HepG2 (cell line): ENCODE data around the gene MIEF1. TPM values are rescaled to one million over a fixed set of nuclear protein-coding genes. Genes with fewer than 3 reads are reported as not detected.

Source experiments
- AFF4 ChIP-seq: sonication (generic); formaldehyde crosslinking; IDR thresholded peaks from 2 replicates; pipeline ENCODE4 v1.4.0; 2020; ENCODE audit warnings: missing genetic modification reagents
- IKZF4 ChIP-seq: sonication (generic); formaldehyde crosslinking; IDR thresholded peaks from 2 replicates; pipeline ENCODE4 v1.5.1; 2020; ENCODE audit warnings: borderline replicate concordance, mild to moderate bottlenecking, low read depth, missing genetic modification reagents; ENCODE audit errors: not compliant biosample characterization
- KDM2A ChIP-seq: sonication (generic); formaldehyde crosslinking; IDR thresholded peaks from 2 replicates; pipeline ENCODE4 v1.4.0; 2020; ENCODE audit warnings: low read depth, missing genetic modification reagents, borderline replicate concordance
- KDM3A ChIP-seq: IDR thresholded peaks from 2 replicates; pipeline ENCODE4 v1.6.1; 2018; ENCODE audit warnings: low read depth, missing compliant biosample characterization
- POLR2G ChIP-seq: fragments of 200-400 bp; formaldehyde crosslinking; IDR thresholded peaks from 2 replicates; pipeline ENCODE4 v1.6.1; 2018; ENCODE audit warnings: mild to moderate bottlenecking, low read depth, low read length, moderate library complexity
- TEAD2 ChIP-seq: sonication (generic); formaldehyde crosslinking; IDR thresholded peaks from 2 replicates; pipeline ENCODE4 v1.9.0; 2021; ENCODE audit warnings: missing genetic modification reagents
- TERF1 ChIP-seq: sonication (generic); formaldehyde crosslinking; IDR thresholded peaks from 2 replicates; pipeline ENCODE4 v1.8.0; 2022; ENCODE audit warnings: mild to moderate bottlenecking, missing genetic modification reagents, moderate library complexity
- TFAP4 ChIP-seq: sonication (generic); IDR thresholded peaks from 2 replicates; pipeline ENCODE4 v1.6.1; 2016; ENCODE audit warnings: low read depth, borderline replicate concordance
- TIGD3 ChIP-seq: sonication (generic); formaldehyde crosslinking; IDR thresholded peaks from 2 replicates; pipeline ENCODE4 v1.5.1; 2020; ENCODE audit warnings: mild to moderate bottlenecking, missing genetic modification reagents, borderline replicate concordance
- ZBTB21 ChIP-seq: sonication (generic); formaldehyde crosslinking; IDR thresholded peaks from 2 replicates; pipeline ENCODE4 v1.4.0; 2020; ENCODE audit warnings: missing genetic modification reagents
- ZBTB26 ChIP-seq: IDR thresholded peaks from 2 replicates; pipeline ENCODE4 v1.6.1; 2016; ENCODE audit warnings: missing compliant biosample characterization, missing genetic modification reagents, borderline replicate concordance
- ZBTB44 ChIP-seq: sonication (generic); formaldehyde crosslinking; IDR thresholded peaks from 2 replicates; pipeline ENCODE4 v1.4.0; 2020; ENCODE audit warnings: missing genetic modification reagents
- ZFAT ChIP-seq: sonication (generic); formaldehyde crosslinking; conservative IDR thresholded peaks from 2 replicates; pipeline ENCODE4 v1.8.1; 2023; ENCODE audit warnings: missing genetic modification reagents, inconsistent platforms
- ZNF576 ChIP-seq: sonication (generic); formaldehyde crosslinking; IDR thresholded peaks from 2 replicates; pipeline ENCODE4 v1.4.0; 2020; ENCODE audit warnings: mild to moderate bottlenecking, missing genetic modification reagents
- ZNF577 ChIP-seq: sonication (generic); formaldehyde crosslinking; IDR thresholded peaks from 2 replicates; pipeline ENCODE4 v1.4.0; 2020; ENCODE audit warnings: mild to moderate bottlenecking, low read depth, missing genetic modification reagents, borderline replicate concordance
- ZSCAN29 ChIP-seq: sonication (generic); formaldehyde crosslinking; conservative IDR thresholded peaks from 2 replicates; pipeline ENCODE4 v1.4.0; 2020; ENCODE audit warnings: mild to moderate bottlenecking, missing genetic modification reagents
- polyA plus RNA-seq, 8 experiments: library from polyadenylated mRNA; depleted of rRNA in 3 of 8; stranded (reverse) in 7 of 8; unstranded in 1 of 8; fragments of >200 nt; fragmentation: Illumina TruSeq in 4 of 8; extraction: Trizol in 4 of 8; gene quantifications; 2 replicates each; pipeline versions ENCODE4 v1.2.1 to v1.2.3, GENCODE V29; 2011 to 2016; ENCODE audit warnings: low read depth in 4 of 8, missing spikeins in 1 of 8, mixed read lengths in 1 of 8; ENCODE audit not compliant: insufficient read depth in 1 of 8
- total RNA-seq, 5 experiments: library from RNA; depleted of rRNA; stranded (reverse); fragments of >200 nt; fragmentation: Illumina TruSeq; extraction: Trizol; gene quantifications; 2 replicates each; pipeline ENCODE4 v1.2.3, GENCODE V29; 2016; ENCODE audit warnings: low read depth in 1 of 5

MIEF1 gene
- total and polyA plus RNA-seq, 2 of the 13 experiments (the other 11 are each of a cell fraction or from before 2014, with no cell fraction given), result 21.7 to 34.8 TPM

GRCh38 chr22:39545386-39546365 lies 43.6 kb downstream of the MIEF1 start (continued):
- peak; percentile 53; the same call in 1 of the 2 replicates for TF ChIP-seq TIGD3 (CRISPR knock-in tag)
- peak; percentile 80; the same call in 1 of the 2 replicates for TF ChIP-seq TEAD2 (CRISPR knock-in tag)
- TF ChIP-seq KDM2A (CRISPR knock-in tag), result peak; percentile 89
- no peak for TF ChIP-seq ZNF577 (CRISPR knock-in tag)
- no peak for TF ChIP-seq AFF4 (CRISPR knock-in tag)
- peak; percentile 61 for TF ChIP-seq IKZF4 (CRISPR knock-in tag)
- TF ChIP-seq TFAP4, result no peak
- TF ChIP-seq ZBTB44 (CRISPR knock-in tag), result peak; percentile 94
- TF ChIP-seq ZBTB26 (CRISPR knock-in tag), result peak; percentile 88
- no peak for TF ChIP-seq ZNF576 (CRISPR knock-in tag)
- TF ChIP-seq ZFAT (CRISPR knock-in tag), result 0 out of 2 replicates have a peak, but pooled peaks have one; percentile 38
- no peak for TF ChIP-seq ZSCAN29 (CRISPR knock-in tag)
- TF ChIP-seq POLR2G, result no peak
- peak; percentile 41; the same call in 1 of the 2 replicates for TF ChIP-seq ZBTB21
- no peak for TF ChIP-seq KDM3A (CRISPR knock-in tag)
- no peak for TF ChIP-seq TERF1 (CRISPR knock-in tag)
